PC-9 (cell line): ENCODE results near the gene RFTN1. TPM values are rescaled to one million over a fixed set of nuclear protein-coding genes. Genes with fewer than 3 reads are reported as not detected.

Source experiments
- BruUV-seq: library from RNA; stranded (reverse); fragments of 400-500 nt; replicated peaks from 2 replicates; lab custom pipeline; 2021; lab: Mats Ljungman, UMichigan
- CTCF ChIA-PET: fragments of 300-600 bp; sonication (Branson Sonifier 250); formaldehyde crosslinking; loops from one replicate; lab custom pipeline; 2022; ENCODE audit warnings: antibody characterized with exemption; lab: Charles Lee
- POLR2A ChIA-PET: fragments of 300-600 bp; sonication (Branson Sonifier 250); formaldehyde crosslinking; loops from one replicate; lab custom pipeline; 2022; ENCODE audit warnings: antibody characterized with exemption; ENCODE audit not compliant: unreplicated experiment; lab: Charles Lee
- DNase-seq, 2 experiments: peaks; one replicate each; pipeline versions ENCODE4 v3.0.0 to v3.0.0-alpha.2; 2015 to 2022; ENCODE audit warnings: mixed read lengths in 1 of 2
- H2AFZ ChIP-seq: fragments of 200-600 bp; sonication (generic); 2 replicates; pipeline ENCODE4 v1.8.1; 2017; ENCODE audit warnings: antibody characterized with exemption
- H3F3A ChIP-seq: fragments of 200-600 bp; sonication (generic); 2 replicates; pipeline ENCODE4 v1.8.1; 2017; ENCODE audit warnings: antibody characterized with exemption, mild to moderate bottlenecking, low read depth; ENCODE audit not compliant: insufficient read depth
- H3K27ac ChIP-seq: fragments of 200-600 bp; sonication (generic); 2 replicates; pipeline ENCODE4 v1.6.1; 2016; ENCODE audit warnings: mixed run types
- H3K27me3 ChIP-seq: fragments of 200-600 bp; sonication (generic); 2 replicates; pipeline ENCODE4 v1.6.1; 2016; ENCODE audit warnings: low read depth, mixed run types; ENCODE audit not compliant: insufficient read depth
- H3K36me3 ChIP-seq: fragments of 200-600 bp; sonication (generic); 2 replicates; pipeline ENCODE4 v1.6.1; 2016; ENCODE audit warnings: low read depth, mixed run types
- H3K4me1 ChIP-seq: fragments of 200-600 bp; sonication (generic); replicated peaks from 2 replicates; pipeline ENCODE4 v1.6.1; 2016; ENCODE audit warnings: mixed run types; ENCODE audit not compliant: insufficient read depth
- H3K4me2 ChIP-seq: fragments of 200-600 bp; sonication (generic); 2 replicates; pipeline ENCODE4 v1.6.1; 2017; ENCODE audit warnings: mixed run types
- H3K4me3 ChIP-seq: fragments of 200-600 bp; sonication (generic); 2 replicates; pipeline ENCODE4 v1.6.1; 2016; ENCODE audit warnings: mixed run types
- H3K79me2 ChIP-seq: fragments of 200-600 bp; sonication (generic); 2 replicates; pipeline ENCODE4 v1.6.1; 2017; ENCODE audit warnings: low read depth, mixed run types
- H3K9me2 ChIP-seq: fragments of 200-600 bp; sonication (generic); 2 replicates; pipeline ENCODE4 v1.8.1; 2017; ENCODE audit warnings: mild to moderate bottlenecking; ENCODE audit not compliant: insufficient read depth
- H3K9me3 ChIP-seq: fragments of 200-600 bp; sonication (generic); 2 replicates; pipeline ENCODE4 v1.8.1; 2016; ENCODE audit warnings: low read depth; ENCODE audit not compliant: insufficient read depth
- H4K20me1 ChIP-seq: fragments of 200-600 bp; sonication (generic); 2 replicates; pipeline ENCODE4 v1.8.1; 2017; ENCODE audit not compliant: insufficient read depth
- EZH2 ChIP-seq: fragments of 200-600 bp; sonication (generic); IDR thresholded peaks from 2 replicates; pipeline ENCODE4 v1.8.0; 2017; ENCODE audit warnings: antibody characterized with exemption, low read depth
- intact Hi-C: fragments of 100-400 bp; cut with micrococcal nuclease; formaldehyde crosslinking; loops from one replicate; pipeline ENCODE4 v1.10.0; 2022; ENCODE audit not compliant: unreplicated experiment
- total RNA-seq: library from RNA; stranded (reverse); gene quantifications from 2 replicates; pipeline ENCODE4 v1.2.3, GENCODE V29; 2021
- TF ChIP-seq, protein P1 (sequence below): fragments of 200-600 bp; sonication (generic); conservative IDR thresholded peaks from 2 replicates; pipeline ENCODE4 v1.6.1; 2017; ENCODE audit warnings: mixed run types, antibody characterized with exemption, mild to moderate bottlenecking, moderate library complexity

The RFTN1 gene
- total RNA-seq, 1 experiment from 2014 or later, result 0.41 TPM

- Histone ChIP-seq H3F3A (no peaks in the 10 kb centered on the region), H3K9me3 (no peaks in the 10 kb centered on the region), H3K4me3 (no peak overlapping the region), H3K36me3 (no peaks in the 10 kb centered on the region), H4K20me1 (no peaks in the 10 kb centered on the region), H3K79me2 (no peaks in the 10 kb centered on the region), H3K27me3 (0 out of 2 replicates have a peak, but pooled peaks cover 8% of the 10 kb centered on the region), H3K4me2 (no peak overlapping the region), H2AFZ (no peak overlapping the region), H3K9me2 (no peaks in the 10 kb centered on the region), H3K27ac (no peak overlapping the region), H3K4me1 (no peaks in the 10 kb centered on the region)
- DNase-seq, result no peak
- POLR2A ChIA-PET, result no interaction called here
- TF ChIP-seq, protein P1, sequence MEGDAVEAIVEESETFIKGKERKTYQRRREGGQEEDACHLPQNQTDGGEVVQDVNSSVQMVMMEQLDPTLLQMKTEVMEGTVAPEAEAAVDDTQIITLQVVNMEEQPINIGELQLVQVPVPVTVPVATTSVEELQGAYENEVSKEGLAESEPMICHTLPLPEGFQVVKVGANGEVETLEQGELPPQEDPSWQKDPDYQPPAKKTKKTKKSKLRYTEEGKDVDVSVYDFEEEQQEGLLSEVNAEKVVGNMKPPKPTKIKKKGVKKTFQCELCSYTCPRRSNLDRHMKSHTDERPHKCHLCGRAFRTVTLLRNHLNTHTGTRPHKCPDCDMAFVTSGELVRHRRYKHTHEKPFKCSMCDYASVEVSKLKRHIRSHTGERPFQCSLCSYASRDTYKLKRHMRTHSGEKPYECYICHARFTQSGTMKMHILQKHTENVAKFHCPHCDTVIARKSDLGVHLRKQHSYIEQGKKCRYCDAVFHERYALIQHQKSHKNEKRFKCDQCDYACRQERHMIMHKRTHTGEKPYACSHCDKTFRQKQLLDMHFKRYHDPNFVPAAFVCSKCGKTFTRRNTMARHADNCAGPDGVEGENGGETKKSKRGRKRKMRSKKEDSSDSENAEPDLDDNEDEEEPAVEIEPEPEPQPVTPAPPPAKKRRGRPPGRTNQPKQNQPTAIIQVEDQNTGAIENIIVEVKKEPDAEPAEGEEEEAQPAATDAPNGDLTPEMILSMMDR, result no peak
- no peak for TF ChIP-seq EZH2
- CTCF ChIA-PET, result no interaction called here
- intact Hi-C loops, result no loop called here
- BruUV-seq, result no TSS peak
These were observed 86.8 kb downstream of the RFTN1 start for GRCh38 chr3:16426665-16427064.

DNA sequence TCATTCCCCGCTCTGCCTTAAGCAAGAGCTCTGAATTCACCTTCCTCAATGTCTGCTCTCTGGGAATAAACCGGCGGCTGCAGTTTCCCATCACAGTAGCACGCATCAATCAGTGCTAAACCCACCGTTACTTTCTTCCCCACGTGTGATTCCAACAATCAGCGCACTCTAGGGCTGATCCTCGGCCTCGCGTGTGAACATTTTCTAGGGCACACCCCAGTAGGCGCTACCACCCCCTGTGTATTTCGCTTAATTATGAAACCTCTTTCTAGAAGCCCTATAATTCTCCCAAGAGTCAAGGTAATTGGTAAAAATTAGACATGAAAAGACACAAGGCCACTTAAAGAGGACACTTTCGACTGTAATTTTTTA is 87.5 kb downstream of the RFTN1 start:
- TF ChIP-seq EZH2, result no peak
- TF ChIP-seq, protein P1, result no peak
- Histone ChIP-seq H3K27ac (no peak overlapping the region), H3K4me2 (no peak overlapping the region), H3K9me3 (no peaks in the 10 kb centered on the region), H3F3A (no peaks in the 10 kb centered on the region), H3K79me2 (no peaks in the 10 kb centered on the region), H3K27me3 (0 out of 2 replicates have a peak, but pooled peaks cover 8% of the 10 kb centered on the region), H2AFZ (no peak overlapping the region), H3K9me2 (no peaks in the 10 kb centered on the region), H3K4me1 (no peaks in the 10 kb centered on the region), H3K36me3 (no peaks in the 10 kb centered on the region), H4K20me1 (no peaks in the 10 kb centered on the region), H3K4me3 (no peak overlapping the region)
- DNase-seq, result no peak
- no TSS peak for BruUV-seq
- ChIA-PET POLR2A (no interaction called here), CTCF (interaction anchor here (0.5 kb wide), 1 partner anchor 424 kb away, joined by 4 read pairs; no protein-coding TSS in a partner anchor)
- intact Hi-C loops, result no loop called here

- Histone ChIP-seq H3K9me2 (no peaks in the 10 kb centered on the region), H2AFZ (no peak overlapping the region), H3K79me2 (no peaks in the 10 kb centered on the region), H3K4me3 (no peak overlapping the region), H3F3A (no peaks in the 10 kb centered on the region), H3K27ac (no peak overlapping the region), H3K4me2 (no peak overlapping the region), H3K27me3 (0 out of 2 replicates have a peak, but pooled peaks cover 8% of the 10 kb centered on the region), H4K20me1 (no peaks in the 10 kb centered on the region), H3K4me1 (no peaks in the 10 kb centered on the region), H3K36me3 (no peaks in the 10 kb centered on the region), H3K9me3 (no peaks in the 10 kb centered on the region)
- DNase-seq, result no peak
- intact Hi-C loops, result no loop called here
- no TSS peak for BruUV-seq
- CTCF ChIA-PET, result interaction anchor here (0.5 kb wide), 1 partner anchor 424 kb away, joined by 4 read pairs; no protein-coding TSS in a partner anchor
- TF ChIP-seq EZH2, result no peak
- TF ChIP-seq, protein P1, result no peak
- POLR2A ChIA-PET, result no interaction called here
These were observed 88.0 kb downstream of the RFTN1 start for GRCh38 chr3:16425398-16426028.
